ENCODE data around the gene CNPY4. TPM values are rescaled to one million over a fixed set of nuclear protein-coding genes. Genes with fewer than 3 reads are reported as not detected.

The CNPY4 gene
- total RNA-seq, 1 donor from 2014 or later = 27.9 TPM

DNA sequence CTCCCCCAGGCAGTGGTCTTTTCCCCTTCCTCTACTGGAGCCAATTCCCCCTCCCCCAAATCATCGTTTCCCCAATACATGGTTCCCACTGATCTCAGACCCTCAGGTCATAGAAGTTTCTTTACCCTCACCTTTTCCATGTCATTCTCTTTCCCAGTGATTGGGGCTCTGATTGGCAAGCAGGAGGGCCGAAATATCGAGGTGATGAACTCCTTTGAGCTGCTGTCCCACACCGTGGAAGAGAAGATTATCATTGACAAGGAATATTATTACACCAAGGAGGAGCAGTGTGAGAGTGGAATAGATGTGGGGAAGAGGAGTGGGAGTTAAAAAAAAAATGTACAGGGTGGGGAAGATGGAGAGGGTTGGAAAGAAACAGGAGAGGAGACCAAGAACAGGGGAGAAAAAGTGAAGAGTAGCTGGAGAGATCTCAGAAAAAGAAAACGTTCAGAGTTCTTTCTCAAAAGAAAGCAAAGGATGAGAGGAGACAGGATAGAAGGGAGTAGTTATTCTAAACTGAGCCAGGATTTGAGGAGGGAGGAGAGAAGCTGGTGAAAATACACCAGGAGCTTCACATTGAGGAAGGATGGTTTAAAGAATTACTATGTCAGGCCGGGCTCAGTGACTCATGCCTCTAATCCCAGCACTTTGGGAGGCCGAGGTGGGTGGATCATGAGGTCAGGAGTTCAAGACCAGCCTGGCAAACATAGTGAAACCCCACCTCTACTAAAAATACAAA lies 29.8 kb upstream of the CNPY4 start:
- peaks cover 37% of the 10 kb centered on the region for H3K36me3 Mint-ChIP-seq

DNA sequence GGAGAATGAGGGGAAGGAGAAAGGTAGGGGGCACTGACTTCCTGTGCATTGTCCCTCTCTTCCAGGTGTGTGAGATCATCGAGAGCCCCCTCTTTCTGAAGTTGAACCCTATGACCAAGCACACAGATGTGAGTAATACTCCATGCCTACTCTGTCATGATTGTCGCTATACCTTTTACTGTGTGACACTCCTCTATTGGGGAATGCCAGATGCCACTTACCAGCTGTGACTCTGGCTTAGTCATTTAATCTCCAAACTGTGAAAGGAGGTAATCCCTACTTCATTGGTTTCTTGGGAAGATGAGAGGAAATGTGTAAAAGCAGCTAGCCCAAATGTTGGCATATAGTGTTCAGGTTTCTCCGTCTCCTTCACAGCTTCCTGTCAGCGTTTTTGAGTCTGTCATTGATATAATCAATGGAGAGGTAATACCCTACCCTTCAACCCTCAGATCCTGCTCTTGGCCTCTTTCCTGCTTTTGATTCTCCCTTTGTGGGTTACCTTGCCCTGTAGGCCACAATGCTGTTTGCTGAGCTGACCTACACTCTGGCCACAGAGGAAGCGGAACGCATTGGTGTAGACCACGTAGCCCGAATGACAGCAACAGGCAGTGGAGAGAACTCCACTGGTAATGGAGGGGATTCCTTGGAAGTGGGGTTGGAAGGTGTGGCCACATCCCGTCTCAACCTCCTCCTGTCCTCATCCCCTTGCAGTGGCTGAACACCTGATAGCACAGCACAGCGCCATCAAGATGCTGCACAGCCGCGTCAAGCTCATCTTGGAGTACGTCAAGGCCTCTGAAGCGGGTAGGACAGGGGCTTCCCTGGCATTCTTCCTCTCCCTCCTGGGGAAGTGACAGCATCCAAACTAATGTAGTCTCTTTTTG lies 28.7 kb upstream of the CNPY4 start:
- TF ChIP-seq, protein P1, sequence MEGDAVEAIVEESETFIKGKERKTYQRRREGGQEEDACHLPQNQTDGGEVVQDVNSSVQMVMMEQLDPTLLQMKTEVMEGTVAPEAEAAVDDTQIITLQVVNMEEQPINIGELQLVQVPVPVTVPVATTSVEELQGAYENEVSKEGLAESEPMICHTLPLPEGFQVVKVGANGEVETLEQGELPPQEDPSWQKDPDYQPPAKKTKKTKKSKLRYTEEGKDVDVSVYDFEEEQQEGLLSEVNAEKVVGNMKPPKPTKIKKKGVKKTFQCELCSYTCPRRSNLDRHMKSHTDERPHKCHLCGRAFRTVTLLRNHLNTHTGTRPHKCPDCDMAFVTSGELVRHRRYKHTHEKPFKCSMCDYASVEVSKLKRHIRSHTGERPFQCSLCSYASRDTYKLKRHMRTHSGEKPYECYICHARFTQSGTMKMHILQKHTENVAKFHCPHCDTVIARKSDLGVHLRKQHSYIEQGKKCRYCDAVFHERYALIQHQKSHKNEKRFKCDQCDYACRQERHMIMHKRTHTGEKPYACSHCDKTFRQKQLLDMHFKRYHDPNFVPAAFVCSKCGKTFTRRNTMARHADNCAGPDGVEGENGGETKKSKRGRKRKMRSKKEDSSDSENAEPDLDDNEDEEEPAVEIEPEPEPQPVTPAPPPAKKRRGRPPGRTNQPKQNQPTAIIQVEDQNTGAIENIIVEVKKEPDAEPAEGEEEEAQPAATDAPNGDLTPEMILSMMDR (IDR thresholded peaks at IDR 0.05; ENCODE audit: unreplicated experiment) = no peak
- Mint-ChIP-seq H3K27ac (no peak overlapping the region), H3K4me3 (peak overlapping the region; percentile 43), H3K36me3 (peaks cover 45% of the 10 kb centered on the region), H3K4me1 (peaks cover 17% of the 10 kb centered on the region), H3K27me3 (ENCODE audit: low read depth) (no peaks in the 10 kb centered on the region), H3K9me3 (no peaks in the 10 kb centered on the region)
- DNase-seq (ENCODE audit: low spot score in 2 of 2, unreplicated experiment in 2 of 2) = no peak

More for the DNA sequence above, 29.8 kb upstream of the CNPY4 start:
- H3K27ac Mint-ChIP-seq = peak overlapping the region; percentile 93
- DNase-seq (ENCODE audit: low spot score in 2 of 2, unreplicated experiment in 2 of 2) = no peak
- H3K27me3 Mint-ChIP-seq (ENCODE audit: low read depth) = no peaks in the 10 kb centered on the region
- H3K4me1 Mint-ChIP-seq = peaks cover 17% of the 10 kb centered on the region
- no peaks in the 10 kb centered on the region for H3K9me3 Mint-ChIP-seq
- peak overlapping the region; percentile 92 for H3K4me3 Mint-ChIP-seq
- TF ChIP-seq, protein P1 (IDR thresholded peaks at IDR 0.05; ENCODE audit: unreplicated experiment) = no peak

DNA sequence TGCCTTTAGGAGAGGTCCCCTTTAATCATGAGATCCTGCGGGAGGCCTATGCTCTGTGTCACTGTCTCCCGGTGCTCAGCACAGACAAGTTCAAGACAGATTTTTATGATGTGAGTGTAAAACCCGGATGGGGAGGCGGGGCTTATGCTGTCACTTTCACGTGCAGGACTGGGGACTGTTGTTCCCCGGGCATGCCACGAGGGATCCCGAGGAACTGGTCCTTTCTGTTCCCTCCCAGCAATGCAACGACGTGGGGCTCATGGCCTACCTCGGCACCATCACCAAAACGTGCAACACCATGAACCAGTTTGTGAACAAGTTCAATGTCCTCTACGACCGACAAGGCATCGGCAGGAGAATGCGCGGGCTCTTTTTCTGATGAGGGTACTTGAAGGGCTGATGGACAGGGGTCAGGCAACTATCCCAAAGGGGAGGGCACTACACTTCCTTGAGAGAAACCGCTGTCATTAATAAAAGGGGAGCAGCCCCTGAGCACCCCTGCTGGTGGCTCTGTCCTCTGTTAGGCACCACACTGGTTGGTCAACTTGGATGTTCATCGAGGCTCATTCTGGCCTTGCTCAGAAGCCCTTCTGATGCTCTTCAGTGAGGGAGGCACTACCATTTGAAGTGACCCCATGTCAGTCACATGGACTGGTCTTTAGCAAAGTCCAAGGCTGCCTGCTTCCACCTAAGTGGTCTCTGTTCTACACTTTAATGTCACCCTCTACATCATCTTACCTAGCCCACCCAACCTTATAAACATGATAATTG lies 27.8 kb upstream of the CNPY4 start:
- TF ChIP-seq, protein P1 (IDR thresholded peaks at IDR 0.05; ENCODE audit: unreplicated experiment) = no peak
- H3K36me3 Mint-ChIP-seq = peaks cover 48% of the 10 kb centered on the region
- H3K27me3 Mint-ChIP-seq (ENCODE audit: low read depth) = no peaks in the 10 kb centered on the region
- peaks cover 17% of the 10 kb centered on the region for H3K4me1 Mint-ChIP-seq
- DNase-seq (ENCODE audit: low spot score in 2 of 2, unreplicated experiment in 2 of 2) = no peak
- H3K4me3 Mint-ChIP-seq = no peak overlapping the region
- peak overlapping the region; percentile 30 for H3K27ac Mint-ChIP-seq
- no peaks in the 10 kb centered on the region for H3K9me3 Mint-ChIP-seq

DNA sequence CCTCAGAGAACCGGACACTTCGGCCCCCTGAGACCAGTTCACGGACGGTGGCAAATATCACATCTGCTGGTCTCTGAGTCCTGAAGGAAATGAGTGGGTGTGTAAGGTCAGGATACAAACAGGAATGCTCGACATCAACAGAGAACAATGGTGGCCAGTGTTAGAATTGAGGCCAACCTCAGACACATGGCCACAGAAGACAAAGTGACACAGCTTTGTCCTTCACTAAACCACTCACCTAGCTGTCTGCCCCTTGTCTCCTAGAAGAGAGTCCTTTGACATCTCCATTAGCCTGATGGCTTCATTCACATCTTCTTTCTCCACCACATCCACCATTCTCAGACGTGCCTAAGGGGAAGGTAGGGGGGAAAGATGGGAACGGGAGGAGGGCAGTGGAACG lies 26.4 kb upstream of the CNPY4 start:
- H3K4me3 Mint-ChIP-seq = no peak overlapping the region
- TF ChIP-seq, protein P1 (IDR thresholded peaks at IDR 0.05; ENCODE audit: unreplicated experiment) = no peak
- H3K36me3 Mint-ChIP-seq = peaks cover 59% of the 10 kb centered on the region
- no peaks in the 10 kb centered on the region for H3K9me3 Mint-ChIP-seq
- no peak for DNase-seq (ENCODE audit: low spot score in 2 of 2, unreplicated experiment in 2 of 2)
- no peaks in the 10 kb centered on the region for H3K27me3 Mint-ChIP-seq (ENCODE audit: low read depth)
- H3K27ac Mint-ChIP-seq = peak overlapping the region; percentile 30
- peaks cover 22% of the 10 kb centered on the region for H3K4me1 Mint-ChIP-seq

DNA sequence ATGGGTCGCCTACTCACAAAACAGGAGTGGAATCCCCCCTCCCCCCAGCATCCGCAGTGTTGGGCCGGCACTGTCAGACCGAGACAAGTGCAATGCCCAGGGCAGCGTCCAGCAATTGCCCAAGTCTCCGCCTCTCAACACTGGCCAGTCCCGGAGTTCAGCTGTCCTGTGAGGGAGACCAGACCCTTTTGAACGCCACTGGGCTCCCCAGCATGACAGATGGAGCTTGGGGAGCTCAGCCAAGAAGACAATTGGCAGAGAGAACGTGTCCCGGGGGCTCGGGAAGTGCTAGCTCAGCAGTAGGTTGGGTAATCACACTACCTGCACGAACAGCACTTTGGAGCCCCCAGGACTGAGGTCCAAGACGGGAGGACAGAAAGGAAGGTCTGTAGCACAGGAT lies 25.9 kb upstream of the CNPY4 start:
- Mint-ChIP-seq H3K4me1 (peaks cover 22% of the 10 kb centered on the region), H3K36me3 (peaks cover 62% of the 10 kb centered on the region), H3K27ac (no peak overlapping the region), H3K27me3 (ENCODE audit: low read depth) (no peaks in the 10 kb centered on the region), H3K4me3 (no peak overlapping the region), H3K9me3 (no peaks in the 10 kb centered on the region)
- TF ChIP-seq, protein P1 (IDR thresholded peaks at IDR 0.05; ENCODE audit: unreplicated experiment) = no peak
- no peak for DNase-seq (ENCODE audit: low spot score in 2 of 2, unreplicated experiment in 2 of 2)

Data from mesothelial cell of epicardium (in vitro differentiated cells).